ENCODE measurements around the gene PTPN22. TPM values are rescaled to one million over a fixed set of nuclear protein-coding genes. Genes with fewer than 3 reads are reported as not detected.

PTPN22 gene
- total and polyA plus RNA-seq, 9 of the 15 experiments (the other 6 are each of a cell fraction or from before 2014, with no cell fraction given): 0.45 to 4.6 (median 1.1) TPM

GRCh38 chr1:113871597-113872113, at the start of gene PTPN22 (continued):
- TF ChIP-seq MGA (IDR thresholded peaks at IDR 0.05): peak; percentile 72
- TF ChIP-seq BHLHE40 (IDR thresholded peaks at IDR 0.05; ENCODE audit: low read length): peak; percentile 56
- TF ChIP-seq ZNF444 (CRISPR knock-in tag; IDR thresholded peaks at IDR 0.05): 0 out of 2 replicates have a peak, but pooled peaks have one; percentile 24
- peak; percentile 44; the same call in 1 of the 2 replicates for TF ChIP-seq ERF (CRISPR knock-in tag; IDR thresholded peaks at IDR 0.05)
- no peak; the same call in 1 of the 2 replicates for TF ChIP-seq DMBX1 (CRISPR knock-in tag; IDR thresholded peaks at IDR 0.05; ENCODE audit: borderline replicate concordance)
- TF ChIP-seq SMAD4 (CRISPR knock-in tag; conservative IDR thresholded peaks at IDR 0.05): peak; percentile 53; the same call in 1 of the 2 replicates
- no peak for TF ChIP-seq CBFA2T3 (IDR thresholded peaks at IDR 0.05)
- TF ChIP-seq ZFX (CRISPR knock-in tag; IDR thresholded peaks at IDR 0.05): peak; percentile 56
- peak; percentile 91 for TF ChIP-seq CREM (IDR thresholded peaks at IDR 0.05; ENCODE audit: low read depth)
- 0 out of 2 replicates have a peak, but pooled peaks have one; percentile 17 for TF ChIP-seq BRD4 (IDR thresholded peaks at IDR 0.05)
- TF ChIP-seq ATF2 (CRISPR knock-in tag; IDR thresholded peaks at IDR 0.05): peak; percentile 51; the same call in 1 of the 2 replicates
- TF ChIP-seq FOSL1 (tag; conservative IDR thresholded peaks at IDR 0.05): peak; percentile 67
- TF ChIP-seq CEBPG (CRISPR knock-in tag; IDR thresholded peaks at IDR 0.05): no peak
- 0 out of 4 replicates have a peak, but pooled peaks of 1 of the 2 experiments have one; percentile 8 for TF ChIP-seq CEBPG (tag; conservative IDR thresholded peaks at IDR 0.05 in 1 of 2, IDR thresholded peaks at IDR 0.05 in 1 of 2)
- TF ChIP-seq CREB3 (tag; conservative IDR thresholded peaks at IDR 0.05; ENCODE audit: low read depth): no peak

All from K562 (cell line).